Left renal pelvis (tissue), 4 donors: ENCODE measurements around the gene LRRIQ1. TPM values are rescaled to one million over a fixed set of nuclear protein-coding genes. Genes with fewer than 3 reads are reported as not detected.
"Not testable (repeated sequence)": the region's sequence is repeated elsewhere in the genome, so short reads cannot be mapped to it uniquely, and the experiment has no call there.

Experiments
- DNase-seq, 4 donors: peaks; one replicate each; pipeline ENCODE4 v3.0.0-alpha.2; 2013; ENCODE audit warnings: low read depth in 4 of 4, low spot score in 3 of 4
- polyA plus RNA-seq, 4 donors: library from polyadenylated mRNA; unstranded; fragments of 120-200 nt; gene quantifications; one replicate each; pipeline ENCODE4 v1.2.1, GENCODE V29; 2013; ENCODE audit not compliant: insufficient read length in 4 of 4

LRRIQ1 gene
- polyA plus RNA-seq, 4 donors: 5.0 to 57.9 (median 30.8) TPM

- peak in 1 of 4 donors; percentile 16 for DNase-seq
Measured at GRCh38 chr12:85179680-85180270, 143.6 kb downstream of the LRRIQ1 start.

DNA sequence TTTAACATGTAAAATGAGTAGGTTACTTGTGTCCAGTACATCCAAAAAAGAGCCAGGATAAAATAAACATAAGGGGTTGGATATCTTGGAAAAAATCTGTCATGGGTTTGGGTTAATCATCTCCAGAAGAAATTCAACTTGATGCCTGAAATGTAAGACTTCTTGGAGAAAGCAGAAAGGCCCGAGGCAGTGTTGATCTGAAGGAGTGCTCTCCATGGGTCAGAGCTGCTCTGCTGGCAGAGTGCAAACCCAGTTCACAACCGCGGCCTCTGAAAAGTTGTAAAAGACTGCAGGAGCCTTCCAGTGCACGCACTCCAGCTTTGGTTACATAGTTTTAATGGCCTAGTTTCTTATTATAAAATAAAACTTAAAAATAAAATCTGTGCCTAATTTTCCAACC, 146.5 kb downstream of the LRRIQ1 start:
- peak; percentile 19 to 42 (median 30) for DNase-seq

DNA sequence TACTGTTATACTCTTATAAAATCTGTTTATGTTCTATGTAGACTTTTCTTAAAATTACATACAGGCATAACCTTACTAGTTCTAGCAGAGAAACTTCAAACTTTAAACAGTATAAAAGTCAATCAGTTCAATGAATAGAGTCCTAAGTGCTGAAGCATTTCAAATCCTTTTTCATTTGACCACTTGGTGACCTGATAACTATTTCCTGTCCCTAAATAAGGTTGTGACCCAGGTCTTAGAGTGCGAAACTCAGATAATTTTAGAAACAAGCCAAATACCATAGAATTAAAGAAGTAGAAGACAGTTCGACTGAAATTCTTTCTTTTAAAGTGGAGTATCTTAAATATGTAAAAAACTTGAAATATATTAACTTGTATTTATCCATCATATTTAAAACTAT, 147.7 kb downstream of the LRRIQ1 start:
- DNase-seq: no peak

GRCh38 chr12:85186236-85186635, 150.1 kb downstream of the LRRIQ1 start:
- DNase-seq: no peak

DNA sequence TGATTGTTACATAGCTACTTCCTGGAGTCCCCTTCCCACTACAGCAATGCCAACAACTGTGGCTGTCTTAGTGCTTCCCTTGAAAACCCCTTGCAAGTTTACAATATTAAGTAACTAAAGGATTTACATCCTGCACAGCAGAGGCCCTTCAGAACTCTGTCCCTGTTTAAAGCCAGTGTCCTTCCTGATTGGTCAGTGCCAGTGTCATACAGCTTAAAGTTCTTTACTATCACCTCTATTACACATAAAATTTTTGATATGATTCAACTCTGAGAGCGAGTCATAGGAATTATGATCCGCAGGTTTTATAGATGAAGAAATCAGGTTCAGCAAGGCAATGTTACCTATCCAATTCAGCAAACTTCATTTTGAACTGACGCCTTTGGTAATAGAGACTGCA, 152.5 kb downstream of the LRRIQ1 start:
- no peak for DNase-seq

- no peak for DNase-seq
Measured at GRCh38 chr12:85190728-85191127, 154.6 kb downstream of the LRRIQ1 start.

DNA sequence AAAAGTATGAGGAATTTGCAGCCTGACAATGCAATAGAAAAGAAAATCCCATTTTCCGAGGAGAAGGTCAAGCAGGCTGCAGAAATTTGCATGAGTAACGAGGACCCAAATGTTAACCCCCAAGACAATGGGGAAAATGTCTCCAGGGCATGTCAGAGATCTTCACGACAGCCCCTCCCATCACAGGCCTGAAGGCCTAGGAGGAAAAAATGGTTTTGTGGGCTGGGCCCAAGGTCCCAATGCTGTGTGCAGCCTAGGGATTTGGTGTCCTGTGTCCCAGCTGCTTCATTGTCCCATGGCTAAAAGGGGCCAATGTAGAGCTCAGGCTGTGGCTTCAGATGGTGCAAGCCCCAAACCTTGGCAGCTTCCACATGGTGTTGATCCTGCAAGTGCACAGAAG, 167.7 kb downstream of the LRRIQ1 start:
- DNase-seq: not testable (repeated sequence)

DNA sequence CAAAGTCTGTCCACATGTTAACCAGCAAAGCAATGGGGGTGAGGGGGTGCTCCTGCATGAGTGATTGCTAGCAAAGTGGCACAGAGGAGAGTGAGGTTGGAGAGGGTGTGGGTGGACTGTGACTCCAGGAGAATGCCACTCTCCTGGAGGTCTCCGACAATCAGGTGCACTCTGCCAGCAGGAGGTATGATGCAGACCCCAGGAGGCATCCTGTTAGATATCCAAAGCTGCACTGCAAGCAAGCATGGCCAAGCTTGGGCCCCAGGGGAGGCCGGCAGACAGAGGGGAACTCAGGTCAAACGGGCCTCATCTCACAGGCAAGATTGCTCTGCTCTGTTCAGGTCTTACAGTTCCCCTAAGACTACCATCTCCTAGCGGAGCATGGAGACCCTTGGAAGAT, 170.4 kb downstream of the LRRIQ1 start:
- no peak for DNase-seq

GRCh38 chr12:85224339-85224738, 188.2 kb downstream of the LRRIQ1 start:
- not testable (repeated sequence) for DNase-seq

GRCh38 chr12:85225501-85225900, 189.3 kb downstream of the LRRIQ1 start:
- DNase-seq: no peak

GRCh38 chr12:85237327-85237726, 201.2 kb downstream of the LRRIQ1 start:
- no peak for DNase-seq

DNA sequence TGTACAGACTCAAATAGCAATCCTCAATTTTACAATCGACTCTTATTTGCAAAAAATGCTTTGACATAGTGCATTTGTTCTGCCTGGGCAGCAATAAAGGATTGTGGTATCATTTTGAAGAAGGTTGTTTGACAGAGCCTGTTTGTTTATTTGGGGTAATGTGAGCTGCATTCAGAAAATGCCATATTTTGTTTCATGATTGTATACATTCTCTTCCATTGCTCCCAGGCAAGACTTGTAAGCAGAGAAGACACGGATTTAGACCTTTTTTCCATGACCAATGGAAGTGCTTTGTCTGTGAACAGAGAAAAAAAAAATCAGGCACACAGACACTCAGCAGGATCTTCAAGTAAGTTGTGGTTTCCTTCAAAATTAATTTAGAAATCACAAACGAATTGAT, 208.4 kb downstream of the LRRIQ1 start:
- DNase-seq: no peak

DNA sequence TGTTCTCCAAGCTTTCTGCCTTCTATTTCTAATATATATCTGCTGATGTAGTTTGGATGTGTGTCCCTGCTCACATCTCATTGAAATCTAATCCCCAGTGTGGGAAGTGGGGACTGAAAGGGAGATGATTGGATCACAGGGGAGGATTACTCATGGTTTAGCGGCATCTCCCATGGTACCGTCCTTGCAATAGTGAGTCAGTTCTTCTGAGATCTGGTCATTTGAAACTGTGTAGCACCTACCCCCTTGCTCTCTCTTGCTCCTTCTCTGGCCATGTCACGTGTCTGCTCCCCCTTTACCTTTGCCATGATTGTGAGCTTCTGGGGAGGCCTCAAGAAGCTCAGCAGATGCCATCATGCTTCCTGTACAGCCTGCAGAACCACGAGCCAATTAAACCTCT, 217.7 kb downstream of the LRRIQ1 start:
- no peak for DNase-seq

GRCh38 chr12:85257671-85258070, 221.5 kb downstream of the LRRIQ1 start:
- DNase-seq: no peak

- no peak for DNase-seq
Measured at GRCh38 chr12:85260447-85260846, 224.3 kb downstream of the LRRIQ1 start.

DNA sequence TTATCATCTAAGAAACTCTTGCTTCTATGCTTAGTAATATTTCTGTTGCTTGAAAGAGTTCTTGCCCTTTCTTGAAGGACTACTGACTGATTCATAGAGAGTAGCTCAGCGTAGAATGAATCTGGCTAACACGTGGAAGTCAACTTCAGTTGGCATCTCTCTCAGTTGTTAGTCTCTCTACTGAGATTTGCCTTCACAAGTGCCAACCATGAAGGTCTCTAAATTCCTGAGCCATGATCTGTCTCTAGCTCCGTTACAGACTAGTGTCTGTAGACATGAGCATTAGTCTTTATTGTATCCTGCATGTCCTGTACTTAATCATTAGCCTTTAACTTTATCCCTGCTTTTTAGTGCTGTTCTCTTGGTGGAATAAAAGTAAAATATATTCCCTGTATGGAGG, 224.7 kb downstream of the LRRIQ1 start:
- no peak for DNase-seq

GRCh38 chr12:85266356-85266755, 230.2 kb downstream of the LRRIQ1 start:
- DNase-seq: no peak

DNA sequence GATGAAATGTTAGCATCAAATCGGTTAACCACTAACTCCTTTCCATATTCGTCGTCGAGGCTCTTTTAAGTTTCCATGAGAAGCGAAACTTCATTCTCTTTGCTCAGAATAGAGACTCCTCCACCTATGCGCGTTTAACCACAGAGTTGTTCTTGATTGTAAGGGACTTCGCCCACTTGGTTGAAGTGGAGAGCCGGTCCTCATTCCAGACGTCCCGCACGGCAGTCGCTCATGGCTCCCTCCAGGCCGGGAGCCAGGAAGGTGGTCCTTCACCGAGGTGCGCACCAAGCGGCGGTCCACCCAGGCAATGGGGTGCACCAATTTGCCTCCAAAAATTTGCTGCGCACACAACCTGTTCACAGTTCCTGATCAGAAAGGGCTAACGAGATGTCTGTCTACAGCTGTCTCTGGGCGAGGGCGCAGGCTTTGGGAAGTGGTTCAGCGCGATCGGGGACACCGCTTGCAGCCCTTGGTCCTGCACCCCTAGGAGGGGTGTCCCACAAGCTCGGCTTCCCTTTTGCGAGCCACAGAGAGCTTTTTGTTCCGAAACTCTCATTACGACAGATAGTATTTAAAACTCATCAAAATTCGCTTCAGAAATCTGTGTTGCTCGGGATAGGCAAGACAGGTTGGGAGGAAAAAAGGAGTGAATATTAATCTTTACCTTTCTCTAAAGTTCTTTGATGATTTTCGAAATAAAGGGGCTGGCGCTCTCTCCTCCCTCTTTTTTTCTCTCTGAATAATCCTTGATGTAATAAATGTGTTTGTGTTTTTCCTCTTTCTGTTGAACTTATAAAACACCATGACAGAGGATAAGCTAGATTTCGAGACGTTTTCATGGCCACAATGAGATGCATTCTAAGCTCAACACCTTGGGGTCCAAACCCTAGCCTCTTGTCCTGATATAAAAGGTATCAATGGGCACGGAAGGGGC, 237.5 kb downstream of the LRRIQ1 start:
- DNase-seq: no peak

DNA sequence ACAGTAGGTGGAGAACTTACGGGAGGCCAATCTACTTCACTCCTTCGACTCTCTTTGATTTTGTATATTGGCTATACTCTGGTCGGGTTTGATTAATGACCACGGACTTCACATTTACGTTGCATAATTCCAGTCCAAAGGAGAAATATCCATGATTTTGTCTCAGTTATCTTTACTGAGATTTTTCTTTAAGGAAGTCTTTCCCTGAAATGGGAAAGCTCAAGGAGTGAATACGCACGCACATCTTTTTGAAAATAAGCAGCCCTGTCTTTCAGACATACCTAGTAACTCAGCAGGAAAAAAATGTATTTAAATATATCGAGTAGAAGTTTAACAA, 238.1 kb downstream of the LRRIQ1 start:
- no peak for DNase-seq

DNA sequence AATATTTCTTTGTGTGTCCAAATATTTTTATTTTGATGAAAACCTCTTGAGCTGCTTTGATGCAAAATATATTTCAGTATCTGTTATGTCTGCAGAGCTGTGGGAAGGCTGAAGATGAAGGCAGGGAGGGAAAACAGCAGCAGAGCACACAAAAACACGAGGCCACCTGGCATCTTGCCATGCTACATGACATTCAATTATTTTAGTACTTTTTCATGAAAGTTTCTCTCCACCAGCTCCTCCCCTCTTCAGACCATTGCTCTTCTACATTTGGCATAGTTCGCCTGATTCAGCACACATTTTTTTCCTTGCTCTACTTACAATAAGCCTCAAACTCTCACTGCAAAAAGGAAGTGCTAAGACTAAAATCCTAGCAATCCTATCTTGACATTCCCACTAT, 239.2 kb downstream of the LRRIQ1 start:
- no peak for DNase-seq

DNA sequence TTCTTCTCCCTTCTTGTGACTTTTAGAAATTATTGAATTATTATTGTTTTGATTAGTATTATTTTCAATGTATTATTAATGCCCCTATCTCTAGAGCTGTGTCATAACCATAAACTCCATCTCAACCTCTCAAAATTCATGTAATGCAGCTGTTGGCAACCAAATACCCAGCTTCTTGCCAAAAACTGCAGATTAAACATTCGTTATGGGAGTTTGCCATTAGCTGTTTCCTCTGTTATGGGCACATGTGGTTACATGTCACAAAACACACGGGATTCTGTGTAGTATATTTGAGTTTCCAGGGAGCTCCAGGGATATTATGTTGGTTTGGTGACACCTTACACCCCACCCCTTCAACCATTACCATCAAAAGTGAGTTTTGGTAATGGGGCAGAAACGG, 241.0 kb downstream of the LRRIQ1 start:
- no peak for DNase-seq

GRCh38 chr12:85277900-85278597, 241.9 kb downstream of the LRRIQ1 start:
- no peak for DNase-seq
